ENCODE results near the gene PAK6. TPM values are rescaled to one million over a fixed set of nuclear protein-coding genes. Genes with fewer than 3 reads are reported as not detected.

PAK6 gene
- polyA plus RNA-seq, 4 donors: 0.67 to 8.4 (median 6.0) TPM

GRCh38 chr15:40275523-40275922 lies 36.7 kb downstream of the PAK6 start:
- DNase-seq (ENCODE audit: low read depth in 4 of 4, low spot score in 3 of 4): no peak

DNA sequence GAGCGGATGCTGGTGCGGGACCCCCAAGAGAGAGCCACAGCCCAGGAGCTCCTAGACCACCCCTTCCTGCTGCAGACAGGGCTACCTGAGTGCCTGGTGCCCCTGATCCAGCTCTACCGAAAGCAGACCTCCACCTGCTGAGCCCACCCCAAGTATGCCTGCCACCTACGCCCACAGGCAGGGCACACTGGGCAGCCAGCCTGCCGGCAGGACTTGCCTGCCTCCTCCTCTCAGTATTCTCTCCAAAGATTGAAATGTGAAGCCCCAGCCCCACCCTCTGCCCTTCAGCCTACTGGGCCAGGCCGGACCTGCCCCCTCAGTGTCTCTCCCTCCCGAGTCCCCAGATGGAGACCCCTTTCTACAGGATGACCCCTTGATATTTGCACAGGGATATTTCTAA lies 37.1 kb downstream of the PAK6 start:
- DNase-seq (ENCODE audit: low read depth in 4 of 4, low spot score in 3 of 4): no peak

- no peak for DNase-seq (ENCODE audit: low read depth in 4 of 4, low spot score in 3 of 4)
These were observed 38.1 kb downstream of the PAK6 start for GRCh38 chr15:40276927-40277326.

- DNase-seq (ENCODE audit: low read depth in 4 of 4, low spot score in 3 of 4): no peak
These were observed 38.6 kb downstream of the PAK6 start for GRCh38 chr15:40277471-40277870.

- no peak for DNase-seq (ENCODE audit: low read depth in 4 of 4, low spot score in 3 of 4)
These were observed 39.2 kb downstream of the PAK6 start for GRCh38 chr15:40278026-40278425.

- no peak for DNase-seq (ENCODE audit: low read depth in 4 of 4, low spot score in 3 of 4)
These were observed 40.7 kb downstream of the PAK6 start for GRCh38 chr15:40279437-40280141.

- DNase-seq (ENCODE audit: low read depth in 4 of 4, low spot score in 3 of 4): no peak
These were observed 41.6 kb downstream of the PAK6 start for GRCh38 chr15:40280260-40281056.

DNA sequence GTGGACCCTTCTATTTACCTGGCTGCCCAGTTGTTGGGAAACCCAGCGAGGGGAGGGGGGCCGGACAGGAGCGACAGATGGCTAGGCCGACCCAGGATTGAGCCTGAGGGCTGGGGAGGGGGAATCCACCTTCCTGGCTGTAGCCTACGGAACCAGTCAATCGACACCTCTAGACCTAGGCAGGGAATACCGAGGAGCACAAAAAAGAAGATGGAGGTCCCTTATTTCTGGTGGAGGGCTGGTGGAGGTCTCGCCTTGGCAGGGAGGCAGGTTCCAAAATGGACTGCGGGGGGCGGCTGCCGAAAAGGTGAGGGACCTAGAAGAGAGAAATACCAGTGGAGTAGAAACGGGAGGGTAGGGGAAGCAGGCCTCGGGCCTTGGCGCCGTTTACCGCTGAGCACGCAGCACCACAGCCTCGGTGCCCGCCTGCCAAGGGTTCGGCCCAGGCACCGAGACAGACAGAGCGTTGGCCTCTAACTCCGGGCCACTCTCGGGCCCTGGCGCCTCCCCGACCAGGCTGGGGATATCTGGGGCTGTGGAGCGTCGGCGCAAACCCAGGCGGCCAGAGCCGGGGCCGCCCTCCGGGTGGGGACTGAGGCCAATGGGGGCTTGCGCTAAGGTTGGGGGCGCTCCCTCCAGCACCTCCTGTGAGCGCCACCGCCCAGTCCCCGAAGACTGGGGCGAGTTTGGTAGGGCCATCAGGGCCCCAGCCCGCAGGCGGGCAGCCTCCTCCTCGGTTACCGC lies 42.4 kb downstream of the PAK6 start:
- no peak for DNase-seq (ENCODE audit: low read depth in 4 of 4, low spot score in 3 of 4)

GRCh38 chr15:40281801-40282146 lies 42.9 kb downstream of the PAK6 start:
- DNase-seq (ENCODE audit: low read depth in 4 of 4, low spot score in 3 of 4): no peak

DNA sequence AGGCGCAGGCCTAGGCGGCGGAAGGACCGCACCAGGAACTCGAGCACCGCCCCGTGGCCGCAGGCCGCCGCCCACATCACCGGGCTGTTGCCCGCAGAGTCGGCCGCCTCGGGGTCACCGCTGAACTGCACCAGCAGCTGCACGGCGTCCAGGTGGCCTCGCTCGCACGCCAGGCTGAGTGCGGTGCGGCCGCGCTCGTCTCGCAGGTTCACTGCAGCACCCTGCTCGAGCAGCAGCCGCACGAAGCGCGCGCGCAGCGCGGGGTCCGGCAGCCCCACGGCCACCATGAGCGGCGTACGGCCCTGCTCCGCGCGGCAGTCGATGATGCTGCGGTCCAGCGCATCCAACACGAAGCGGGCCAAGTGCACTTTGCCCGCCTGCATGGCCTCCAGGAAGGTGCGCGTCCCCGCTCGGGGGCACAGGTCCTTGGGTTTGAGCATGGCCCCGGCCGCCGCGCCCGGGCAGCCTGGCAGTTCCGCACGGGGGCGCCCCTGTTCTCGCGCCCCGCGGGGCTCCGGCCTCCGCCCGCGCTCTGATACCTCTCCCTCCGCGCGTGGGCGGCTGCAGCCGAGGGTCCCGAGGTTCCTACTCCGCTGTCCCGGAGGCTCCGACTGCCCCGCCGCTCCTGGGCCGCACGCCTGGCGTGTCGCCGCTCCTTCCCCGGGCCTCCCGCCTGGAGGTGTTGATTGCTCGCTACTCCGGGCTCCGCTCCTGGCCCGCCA lies 43.4 kb downstream of the PAK6 start:
- no peak for DNase-seq (ENCODE audit: low read depth in 4 of 4, low spot score in 3 of 4)

DNA sequence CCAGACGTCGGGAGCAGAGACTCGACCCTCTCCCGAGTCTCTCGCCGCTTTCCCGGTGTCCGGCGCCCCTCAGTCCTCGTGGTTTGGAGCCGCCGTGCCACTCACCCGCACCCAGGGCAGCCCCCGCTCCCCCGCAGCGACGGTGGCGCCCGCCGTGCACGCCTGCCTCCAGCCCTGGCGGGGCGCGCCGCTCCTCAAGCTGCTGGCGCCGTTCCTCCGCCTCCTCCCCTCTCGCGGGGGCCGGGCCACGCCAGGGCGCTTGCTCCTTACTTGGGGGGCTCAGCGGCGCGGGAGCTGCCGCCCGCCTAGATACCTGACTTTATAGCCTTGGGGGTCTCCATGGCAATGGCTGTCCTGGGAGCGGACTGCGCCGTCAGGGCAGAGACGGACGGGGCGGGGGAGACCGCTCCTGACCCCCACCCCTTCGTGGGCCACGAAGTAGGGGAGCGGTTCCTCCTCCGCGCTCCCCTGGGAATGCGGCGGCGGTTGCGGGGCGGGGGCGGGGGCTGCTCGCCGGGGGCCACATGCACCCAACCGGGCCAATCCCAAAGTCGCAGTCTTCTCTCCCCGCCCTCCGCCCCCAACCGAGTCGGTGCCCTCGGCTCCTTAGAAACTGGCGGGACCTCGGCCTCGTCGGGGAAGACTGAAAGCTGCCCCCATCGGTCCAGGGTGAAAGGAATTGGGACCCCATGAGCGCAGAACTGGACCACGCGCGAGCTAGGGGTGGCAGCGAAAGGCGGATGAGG lies 44.2 kb downstream of the PAK6 start, which contains the start of gene ANKRD63:
TSS of gene ANKRD63 (minus strand) at position 196 of the 746 bp plus-strand sequence. CDS start 478 bp downstream, outside the sequence.
- no peak for DNase-seq (ENCODE audit: low read depth in 4 of 4, low spot score in 3 of 4)

DNA sequence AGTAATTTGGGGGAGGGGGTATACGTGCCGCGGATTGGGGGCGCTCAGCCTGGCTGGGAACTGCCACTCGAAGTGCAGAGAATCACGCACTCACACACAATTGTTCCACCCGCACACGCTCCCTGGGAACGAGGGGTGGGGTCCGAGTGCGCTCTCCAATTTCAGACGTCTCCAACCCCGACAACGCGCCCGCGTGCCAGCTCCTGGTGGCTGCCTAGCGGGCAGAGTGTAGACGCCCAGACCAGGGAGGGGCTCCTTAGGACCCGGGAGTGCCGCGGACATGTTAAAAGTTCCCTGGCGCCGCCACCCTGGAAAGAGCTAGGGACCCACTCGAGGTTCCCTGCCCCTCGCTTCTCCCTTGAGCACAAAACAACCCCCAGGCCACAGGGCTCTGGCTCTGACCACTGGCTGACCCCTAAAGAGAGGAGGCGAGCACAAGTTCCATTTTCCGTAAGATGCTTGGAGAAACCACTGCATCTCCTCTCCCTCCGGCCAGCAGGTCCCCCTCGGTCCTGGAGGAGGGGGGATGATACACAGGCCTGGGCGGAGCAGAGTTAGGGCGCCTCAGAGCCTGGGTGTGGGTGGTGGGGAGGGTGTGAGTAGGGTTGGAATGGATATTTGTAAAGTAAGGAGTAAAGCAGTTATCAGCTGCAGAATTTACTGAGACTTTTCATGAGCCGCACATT lies 44.9 kb downstream of the PAK6 start:
- no peak for DNase-seq (ENCODE audit: low read depth in 4 of 4, low spot score in 3 of 4)

DNA sequence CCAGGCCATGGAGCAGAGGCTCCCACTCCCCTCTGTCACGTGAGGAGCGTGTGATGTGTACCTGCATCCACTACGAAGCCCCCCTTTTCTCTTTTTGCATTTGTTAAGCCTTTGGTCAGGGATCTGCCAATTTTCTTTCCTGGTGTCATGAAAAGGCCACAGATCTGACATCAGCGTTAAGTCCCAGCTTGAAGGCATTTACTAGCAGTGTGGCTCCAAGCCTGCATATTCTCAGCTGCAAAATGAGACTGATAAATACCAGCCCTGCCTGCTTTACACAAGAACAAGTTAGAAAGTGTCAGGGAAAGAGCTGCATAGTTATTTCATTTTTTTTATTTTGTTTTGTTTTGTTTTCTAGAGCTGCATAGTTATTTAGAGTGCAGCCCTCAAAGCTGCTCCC lies 46.3 kb downstream of the PAK6 start:
- no peak for DNase-seq (ENCODE audit: low read depth in 4 of 4, low spot score in 3 of 4)

- no peak for DNase-seq (ENCODE audit: low read depth in 4 of 4, low spot score in 3 of 4)
These were observed 46.7 kb downstream of the PAK6 start for GRCh38 chr15:40285554-40286011.

DNA sequence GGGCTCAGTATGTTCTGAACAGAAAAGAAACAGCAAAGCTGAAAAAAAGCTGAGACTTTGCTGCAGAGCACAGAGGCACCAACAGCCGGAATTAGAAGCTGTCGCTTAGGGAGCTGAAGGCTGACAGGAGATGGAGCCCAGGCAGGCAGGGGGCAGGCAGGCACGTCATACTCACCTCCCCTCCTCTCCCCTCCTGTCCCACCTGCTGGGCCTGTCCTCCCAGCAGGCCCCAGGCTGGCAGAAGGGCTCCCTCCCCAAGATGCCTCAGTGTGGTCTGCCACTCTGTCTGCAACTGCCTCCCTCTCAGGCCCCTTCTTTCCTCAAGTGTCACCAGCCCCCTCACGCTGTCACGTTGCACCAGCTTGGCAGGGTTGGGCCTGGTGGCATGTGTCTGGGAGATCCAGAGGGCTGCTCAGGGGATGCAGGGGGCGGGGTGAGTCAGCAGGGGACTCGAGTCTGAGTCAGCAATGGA lies 47.2 kb downstream of the PAK6 start:
- no peak for DNase-seq (ENCODE audit: low read depth in 4 of 4, low spot score in 3 of 4)

GRCh38 chr15:40286794-40287193 lies 47.9 kb downstream of the PAK6 start:
- no peak for DNase-seq (ENCODE audit: low read depth in 4 of 4, low spot score in 3 of 4)

DNA sequence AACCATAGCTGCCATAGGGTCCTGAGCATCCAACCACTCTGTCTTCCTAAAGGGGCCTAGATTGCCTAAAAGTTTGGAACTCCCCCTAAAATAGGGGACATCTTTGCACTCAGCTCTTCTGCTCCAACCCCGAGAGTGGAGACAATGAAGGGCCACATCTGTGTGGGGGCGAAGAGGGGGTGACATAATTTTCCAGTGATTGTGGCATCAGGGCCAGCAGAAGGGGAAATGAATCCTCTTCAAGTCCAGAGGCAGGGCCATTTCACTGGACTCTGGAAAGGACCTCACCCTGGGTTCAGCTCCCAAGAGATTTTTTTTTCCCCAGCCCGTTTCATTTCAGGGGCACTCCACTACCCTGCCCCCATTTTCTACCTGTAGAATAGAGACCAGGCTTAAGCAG lies 48.6 kb downstream of the PAK6 start:
- DNase-seq (ENCODE audit: low read depth in 4 of 4, low spot score in 3 of 4): no peak

- no peak for DNase-seq (ENCODE audit: low read depth in 4 of 4, low spot score in 3 of 4)
These were observed 49.1 kb downstream of the PAK6 start for GRCh38 chr15:40287968-40288367.

DNA sequence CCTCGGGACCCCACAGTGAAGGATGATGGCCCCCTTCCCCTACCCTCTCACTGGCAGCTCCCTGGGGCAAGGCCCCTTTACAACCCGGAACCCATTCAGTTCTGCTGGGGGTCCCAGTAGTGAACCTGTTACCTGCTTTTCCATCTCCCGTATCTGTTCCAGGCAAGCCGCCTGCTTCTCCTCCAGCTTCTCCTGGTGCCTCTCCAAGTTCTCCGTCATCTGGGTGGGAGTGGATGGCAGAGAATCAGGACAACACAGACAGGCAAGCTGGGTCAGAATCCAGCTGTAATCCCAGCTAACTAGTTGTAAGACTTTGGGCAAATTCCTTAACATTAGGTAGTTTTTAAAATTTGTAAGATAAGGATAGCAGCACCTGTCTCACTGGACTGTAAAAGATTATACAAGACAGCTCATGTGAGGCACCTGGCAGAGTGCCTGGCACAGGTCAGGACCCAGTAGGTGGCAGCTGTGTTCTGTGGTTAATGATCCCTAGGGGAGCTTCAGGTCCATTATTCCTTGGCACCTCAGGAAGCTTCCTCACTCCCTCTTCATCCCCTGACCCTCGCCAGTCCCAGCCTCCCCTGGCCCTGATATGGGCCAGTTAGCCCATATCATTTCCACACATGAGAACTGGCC lies 50.4 kb downstream of the PAK6 start:
- DNase-seq (ENCODE audit: low read depth in 4 of 4, low spot score in 3 of 4): no peak
